Left lobe of liver (tissue), 2 donors: ENCODE data around the gene FMN1. TPM values are rescaled to one million over a fixed set of nuclear protein-coding genes. Genes with fewer than 3 reads are reported as not detected.
A peak's percentile ranks its signal among the peaks of the same experiment; 100 is the strongest.

ENCODE experiments used
- ATAC-seq: fragments of 200-7000 bp; cut with Tn5 transposase; one replicate; pipeline ENCODE4 v1.9.1; 2020; ENCODE audit warnings: mild to moderate bottlenecking, moderate library complexity
- DNase-seq: peaks from one replicate; pipeline ENCODE4 v3.0.0-alpha.2; 2020; ENCODE audit warnings: low spot score
- total RNA-seq: library from RNA; stranded (reverse); gene quantifications from one replicate; pipeline ENCODE4 v1.2.1, GENCODE V29; 2021
- donor health status: DM: no; HTN: no; CAD: no; lungs with moderate emphysema.
- donor health status: DM: no; HTN: yes; CAD: no.

The FMN1 gene
- total RNA-seq, 1 donor from 2014 or later, result 1.2 TPM

DNA sequence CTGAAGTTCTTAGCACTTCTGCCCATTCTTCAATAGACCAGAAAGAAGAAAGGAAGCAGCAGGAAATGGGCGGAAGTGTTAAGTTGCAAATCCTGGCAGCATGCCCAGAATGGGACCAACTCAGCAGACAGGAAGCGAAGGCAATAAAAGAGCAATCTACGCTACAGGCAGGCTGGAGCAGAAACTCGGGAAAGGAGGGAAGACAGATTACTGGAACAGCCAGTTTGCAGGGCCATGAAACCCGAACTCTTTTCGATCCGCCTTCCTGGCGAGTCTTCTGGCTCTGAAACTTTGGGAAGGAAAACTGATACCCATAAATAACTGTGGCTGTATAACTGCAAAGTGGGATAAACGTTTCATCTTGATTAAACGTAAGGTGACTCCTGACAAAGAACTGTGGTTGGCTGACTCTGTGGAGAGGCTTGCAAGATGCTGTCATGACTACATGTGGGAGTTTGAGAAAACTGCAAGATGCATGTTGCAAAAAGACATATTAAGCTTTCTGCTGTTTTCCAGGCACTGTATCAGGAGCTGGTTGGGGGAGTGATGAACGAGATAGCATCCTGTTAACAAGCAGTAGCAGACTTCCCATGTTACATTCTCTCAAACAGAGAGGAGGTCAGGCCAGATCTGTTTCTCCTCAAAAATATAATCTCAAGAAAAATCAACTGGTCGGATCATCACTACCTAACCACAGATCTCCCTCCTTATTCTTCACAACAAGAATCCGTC is 67.8 kb downstream of the FMN1 start:
- ATAC-seq, result peak; percentile 20
- no peak for DNase-seq

DNA sequence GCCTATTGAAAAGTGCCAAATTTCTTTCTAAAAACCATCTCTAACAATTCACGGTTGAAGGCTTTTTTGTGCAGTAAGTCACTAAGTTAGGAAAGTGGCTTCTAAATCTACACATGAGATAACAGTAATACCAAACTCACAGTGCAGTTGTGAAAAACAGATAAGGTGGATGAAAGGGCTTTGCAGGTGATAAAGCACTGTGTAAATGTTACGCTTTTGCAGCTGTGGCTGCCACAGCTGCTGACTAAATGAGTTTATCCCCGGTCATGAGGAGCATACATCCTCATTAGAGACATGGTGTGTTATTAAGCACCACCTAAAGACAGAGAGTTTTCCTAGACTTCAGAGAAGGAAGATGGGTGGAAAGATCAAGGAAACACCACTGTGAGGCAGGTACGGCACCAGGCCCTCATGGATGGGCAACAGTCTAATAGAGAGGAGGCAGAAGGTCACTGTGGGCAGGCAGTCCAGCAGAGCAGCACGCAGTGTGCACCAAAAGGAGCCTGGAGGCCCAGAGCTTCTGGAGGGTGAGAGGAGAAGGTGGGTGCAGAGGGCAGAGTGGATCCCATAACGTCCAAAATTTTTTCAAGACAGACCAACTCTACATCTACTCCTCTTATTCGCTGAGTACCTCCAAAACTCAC is 68.5 kb downstream of the FMN1 start:
- ATAC-seq (no peak), DNase-seq (no peak)

DNA sequence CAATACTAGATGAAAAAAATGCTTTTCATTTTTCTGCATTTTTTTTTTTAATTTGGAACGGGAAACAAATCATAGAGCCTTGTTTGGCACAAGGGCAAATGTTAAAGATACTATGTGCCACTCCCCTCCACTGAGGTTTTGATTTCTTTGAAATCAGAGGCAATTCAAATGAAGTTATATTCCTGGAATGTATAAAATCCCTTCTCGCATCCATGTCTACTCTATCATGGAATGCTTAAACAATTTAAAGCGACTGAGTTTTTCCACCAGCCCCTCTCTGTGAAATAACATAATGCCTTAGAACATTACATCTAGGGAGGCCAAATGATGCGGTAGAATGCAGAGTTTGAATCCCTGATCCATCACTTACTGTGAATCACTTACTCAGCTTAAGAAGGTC is 69.7 kb downstream of the FMN1 start:
- DNase-seq, result no peak
- ATAC-seq, result no peak

DNA sequence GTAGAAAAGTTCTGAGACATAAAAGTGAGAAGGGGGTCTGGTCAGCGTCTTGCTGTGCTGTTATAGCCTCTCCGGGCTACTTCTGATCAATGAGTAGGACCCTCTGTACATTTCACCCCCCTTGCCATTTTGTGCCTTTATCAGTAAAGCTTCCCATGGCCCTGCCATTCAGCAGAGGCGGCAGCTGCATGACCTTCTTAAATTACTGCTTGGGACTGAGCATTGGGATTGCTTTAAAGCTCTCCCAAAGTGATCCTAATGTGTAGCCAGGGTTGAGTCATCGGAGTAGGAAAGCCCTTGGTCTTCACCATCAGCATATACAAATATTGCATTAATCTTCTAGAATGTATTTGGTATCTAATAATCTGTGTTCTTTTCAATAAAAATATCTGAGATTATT is 70.2 kb downstream of the FMN1 start:
- ATAC-seq (no peak), DNase-seq (no peak)

DNA sequence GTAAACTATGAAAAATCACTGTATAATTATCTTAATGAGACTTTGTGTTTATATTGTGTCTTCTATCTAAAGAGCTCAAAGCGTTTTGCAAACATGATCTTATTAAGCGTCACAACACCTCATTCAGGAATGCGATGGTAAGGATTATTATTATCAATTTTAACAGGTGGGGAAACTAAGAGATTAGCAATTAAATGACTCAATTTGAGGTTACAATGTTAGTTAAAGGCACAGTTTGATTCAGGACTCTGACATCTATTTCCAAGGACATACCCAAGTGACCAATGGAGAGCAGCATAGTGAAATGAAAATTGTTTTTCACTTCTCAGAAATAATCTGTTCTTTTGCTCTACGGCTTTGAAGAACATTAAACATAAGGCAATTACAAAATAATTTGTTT is 74.6 kb downstream of the FMN1 start:
- DNase-seq (no peak), ATAC-seq (no peak)

DNA sequence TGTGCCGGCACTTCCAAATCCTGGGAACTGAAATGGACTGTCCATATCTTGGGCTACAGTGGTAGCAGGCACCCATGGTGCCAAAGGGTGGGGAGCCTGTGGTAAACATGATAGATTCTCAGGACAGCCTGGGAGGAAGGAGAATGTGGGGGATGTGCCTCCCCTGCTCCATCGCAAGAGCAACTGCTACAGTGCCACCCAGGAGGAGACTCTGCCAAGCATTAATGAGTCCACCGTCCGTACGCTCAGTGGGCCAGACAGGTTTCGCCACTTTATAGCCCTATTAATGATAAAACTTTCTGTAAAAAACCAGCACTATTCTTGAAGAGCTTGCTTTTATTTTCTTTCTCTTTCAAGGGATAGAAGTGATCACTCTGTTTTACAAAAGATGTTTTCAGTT is 75.2 kb downstream of the FMN1 start:
- no peak for DNase-seq
- ATAC-seq, result no peak

DNA sequence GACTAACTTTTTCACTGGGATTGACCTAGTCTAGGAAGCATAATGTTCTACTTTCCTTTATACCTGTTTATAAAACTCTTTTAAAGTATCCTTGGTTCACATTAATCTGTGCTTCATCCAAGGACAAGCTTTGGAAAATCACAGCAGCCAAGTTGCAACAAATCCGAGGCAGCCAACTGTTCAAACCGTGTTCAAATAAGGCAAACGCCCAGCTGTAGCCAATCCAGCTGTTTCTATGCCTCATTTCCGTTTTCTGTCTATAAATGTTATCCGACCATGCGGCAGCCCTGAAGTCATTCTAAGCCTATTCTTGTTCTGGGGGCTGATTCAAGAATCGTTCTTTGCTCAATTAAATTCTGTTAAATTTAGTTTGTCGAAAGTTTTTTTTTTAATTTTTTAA is 78.3 kb downstream of the FMN1 start:
- ATAC-seq (no peak), DNase-seq (no peak)

DNA sequence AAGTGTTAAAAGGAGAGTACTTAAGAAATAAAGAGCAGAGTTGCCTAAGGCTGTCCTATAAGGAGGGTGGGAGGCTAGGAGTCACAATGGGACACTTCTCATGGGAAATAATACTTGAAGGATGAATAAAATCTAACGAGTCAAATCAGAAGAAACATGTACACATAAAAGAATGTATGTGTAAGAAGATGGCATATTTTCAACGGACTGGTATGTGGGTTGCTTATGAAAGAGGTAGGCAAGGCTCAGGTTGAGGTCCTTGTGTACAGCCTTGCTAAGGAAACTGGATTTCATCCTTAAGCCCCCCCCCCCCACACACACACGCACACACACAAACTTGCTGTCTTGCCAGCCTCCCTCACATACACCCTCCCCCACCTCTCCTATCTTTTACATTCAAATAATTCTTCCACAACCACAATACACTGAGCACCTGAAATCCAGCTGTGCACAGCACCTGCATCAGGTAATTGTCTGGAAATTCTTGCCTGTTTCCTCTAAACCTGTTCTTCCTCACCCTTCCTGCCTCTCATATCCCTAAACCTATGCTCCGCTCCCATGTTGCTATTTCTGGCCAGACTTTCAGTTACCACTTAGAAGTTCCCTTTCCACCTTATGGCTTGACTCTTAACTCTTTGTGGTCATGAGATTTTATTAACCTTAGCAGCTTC is 79.2 kb downstream of the FMN1 start:
- no peak for ATAC-seq
- no peak for DNase-seq

DNA sequence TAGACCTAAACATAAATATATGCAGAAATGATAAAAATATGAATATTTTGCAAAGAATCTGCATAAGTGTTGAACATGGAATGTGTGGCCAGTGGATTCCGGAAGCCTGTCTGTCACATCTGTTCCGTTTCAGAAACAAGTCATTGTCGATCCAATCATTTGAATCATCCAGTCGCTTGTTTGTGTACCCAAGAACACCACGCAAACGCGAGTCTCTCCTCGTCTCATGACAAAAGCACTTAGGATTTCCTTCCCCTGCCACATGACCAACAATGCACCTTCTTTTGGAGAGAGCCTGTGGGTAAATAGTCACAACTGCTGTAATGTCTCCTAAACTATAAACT is 80.2 kb downstream of the FMN1 start:
- DNase-seq (no peak), ATAC-seq (no peak)

DNA sequence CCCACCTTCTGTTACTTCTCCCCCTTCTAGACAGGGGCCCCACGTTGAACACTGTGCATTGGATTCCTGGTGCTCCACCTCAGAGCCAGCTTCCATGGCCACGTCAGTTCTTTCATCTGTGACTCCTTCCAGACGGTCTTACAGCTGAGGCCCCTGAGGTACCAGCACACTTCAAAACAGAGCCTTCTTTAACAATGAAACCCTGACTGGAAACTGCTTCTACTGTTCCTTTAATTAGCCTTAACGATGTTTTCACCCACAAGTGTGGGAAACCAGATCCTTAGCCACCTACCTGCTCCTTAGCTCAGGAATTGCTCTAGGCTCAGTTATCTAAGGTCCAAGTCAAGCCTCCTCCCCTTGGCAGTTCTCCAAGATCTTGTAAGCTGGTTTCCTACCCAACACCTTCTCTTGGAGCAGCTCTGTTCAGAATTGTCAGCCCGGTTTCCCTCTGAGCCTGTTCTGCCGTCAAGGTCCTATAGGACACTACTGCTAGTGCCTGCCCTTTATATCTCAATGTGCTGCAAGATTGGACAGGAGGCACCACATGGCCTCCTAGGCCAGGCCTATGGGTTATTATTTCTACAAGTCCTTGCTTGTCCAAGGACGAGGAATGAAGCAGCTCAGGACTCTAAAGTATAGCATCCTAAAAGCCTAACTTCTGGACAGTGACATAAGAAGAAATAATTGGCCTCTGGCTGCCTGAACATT is 80.7 kb downstream of the FMN1 start:
- no peak for ATAC-seq
- no peak for DNase-seq

DNA sequence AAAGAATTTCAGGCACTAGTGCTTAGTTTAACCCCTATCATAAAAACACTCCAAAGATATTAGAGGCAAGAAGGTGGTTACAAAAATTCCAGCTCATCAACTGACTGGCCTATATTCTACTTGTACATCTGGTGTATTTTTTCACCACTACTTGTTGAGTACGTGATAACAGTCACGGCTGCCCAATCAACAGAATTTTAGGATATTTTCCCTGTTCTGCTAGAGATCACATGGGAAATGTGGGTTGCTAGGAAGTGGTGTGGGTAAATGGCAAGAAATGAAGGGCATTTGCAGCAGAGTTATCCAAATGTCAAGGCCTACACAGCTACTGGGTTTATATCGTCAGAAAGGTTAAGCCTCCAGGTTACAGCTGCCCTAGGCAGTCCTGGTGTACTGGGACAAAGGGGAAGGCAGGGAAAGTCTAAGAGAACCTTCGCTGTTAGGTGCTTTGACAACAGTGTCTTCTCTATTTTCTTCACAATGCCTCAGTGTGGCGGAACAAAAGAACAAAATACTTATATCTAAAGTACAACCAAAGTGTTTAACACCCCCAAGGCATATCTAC is 81.9 kb downstream of the FMN1 start:
- no peak for ATAC-seq
- DNase-seq, result no peak

DNA sequence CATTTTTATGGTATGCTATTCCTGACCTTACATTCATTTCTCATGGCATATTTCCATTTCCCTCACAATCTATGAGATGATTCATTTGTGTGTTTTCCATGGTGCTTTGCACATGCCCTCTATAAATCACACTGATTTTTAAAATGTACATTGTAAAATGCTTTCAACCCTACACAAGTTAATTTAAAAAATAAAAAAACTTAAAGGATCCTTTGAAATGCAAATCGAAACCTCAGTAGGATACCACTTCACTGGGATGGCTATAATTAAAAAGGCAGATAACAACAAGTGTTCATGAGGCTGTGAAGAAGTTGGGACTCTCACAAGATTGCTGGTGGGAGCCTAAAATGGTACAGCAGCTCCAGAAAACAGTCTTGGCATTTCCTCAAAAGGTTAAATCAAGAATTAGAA is 83.5 kb downstream of the FMN1 start:
- ATAC-seq, result no peak

DNA sequence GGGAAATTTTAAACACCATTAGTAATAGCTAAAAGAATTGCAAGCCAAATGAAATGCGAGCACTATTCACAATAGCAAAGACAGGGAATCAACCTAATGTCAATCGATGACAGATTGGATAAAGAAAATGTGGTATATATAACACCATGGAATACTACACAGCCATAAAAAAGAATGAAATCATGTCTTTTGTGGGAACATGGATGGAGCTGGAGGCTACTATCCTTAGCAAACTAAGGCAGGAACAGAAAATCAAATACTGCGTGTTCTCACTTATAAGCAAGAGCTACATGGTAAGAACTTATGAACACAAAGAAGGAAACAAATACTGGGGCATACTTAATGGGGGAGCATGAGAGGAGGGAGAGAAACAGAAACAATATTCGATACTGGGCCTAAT is 85.2 kb downstream of the FMN1 start:
- DNase-seq (no peak), ATAC-seq (no peak)

More for the DNA sequence above, 83.5 kb downstream of the FMN1 start:
- DNase-seq, result no peak

DNA sequence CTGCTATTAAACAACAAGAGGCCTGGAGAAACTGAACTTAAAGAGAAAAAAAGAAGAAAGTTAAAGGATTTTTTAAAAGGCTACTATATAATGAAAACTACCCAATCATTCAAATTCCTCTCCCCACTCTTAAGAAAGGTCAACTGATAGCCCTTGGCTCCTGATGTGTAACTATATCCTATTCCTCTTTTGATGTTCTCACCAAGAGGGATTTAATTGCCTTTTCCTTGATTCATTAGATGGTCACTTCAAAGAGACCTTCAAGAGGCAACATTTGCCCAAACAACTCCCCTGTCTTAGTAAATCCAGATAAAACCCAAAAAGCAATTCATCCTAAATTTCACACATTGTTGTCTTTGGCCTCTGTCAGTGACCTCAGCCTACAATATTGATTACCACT is 86.0 kb downstream of the FMN1 start:
- ATAC-seq, result no peak
- no peak for DNase-seq

DNA sequence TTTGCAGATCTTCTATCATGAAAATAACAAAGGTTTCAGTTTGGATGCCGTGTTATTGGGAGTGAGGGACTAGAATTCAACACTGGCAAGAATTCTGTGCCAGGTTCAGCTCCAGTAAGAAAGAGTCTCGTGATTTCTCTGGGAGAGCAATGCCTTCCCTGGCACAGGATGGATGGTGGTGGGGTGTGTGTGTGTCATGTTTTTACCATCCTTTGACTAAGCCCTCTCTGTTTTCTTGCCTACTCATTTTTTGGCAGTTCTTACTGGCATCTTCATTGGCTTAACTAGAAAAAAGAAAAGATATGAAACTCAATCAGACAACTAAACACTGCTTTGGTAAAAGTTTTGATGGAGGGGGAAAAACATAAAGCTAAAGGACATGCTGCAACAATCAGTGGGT is 86.6 kb downstream of the FMN1 start:
- no peak for ATAC-seq

DNA sequence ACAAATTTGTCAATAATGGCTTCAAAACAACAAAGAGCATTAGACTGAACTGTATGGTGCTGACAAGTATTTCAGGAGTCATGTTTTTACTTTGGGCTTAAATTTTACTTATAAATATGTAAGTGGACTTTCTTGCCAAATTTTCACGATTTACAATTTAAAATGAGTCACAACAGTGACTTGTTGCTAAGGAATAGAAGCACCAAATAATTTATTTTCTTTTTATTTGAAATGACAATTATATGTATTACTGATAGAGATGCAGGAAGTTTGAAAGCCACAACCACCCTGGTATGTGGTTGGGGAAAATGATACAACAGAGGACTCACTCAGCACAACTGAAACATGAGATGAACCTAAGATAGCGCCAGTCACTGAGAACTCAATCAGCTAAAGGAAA is 90.3 kb downstream of the FMN1 start:
- ATAC-seq (no peak), DNase-seq (no peak)

More for the DNA sequence above, 86.6 kb downstream of the FMN1 start:
- no peak for DNase-seq

DNA sequence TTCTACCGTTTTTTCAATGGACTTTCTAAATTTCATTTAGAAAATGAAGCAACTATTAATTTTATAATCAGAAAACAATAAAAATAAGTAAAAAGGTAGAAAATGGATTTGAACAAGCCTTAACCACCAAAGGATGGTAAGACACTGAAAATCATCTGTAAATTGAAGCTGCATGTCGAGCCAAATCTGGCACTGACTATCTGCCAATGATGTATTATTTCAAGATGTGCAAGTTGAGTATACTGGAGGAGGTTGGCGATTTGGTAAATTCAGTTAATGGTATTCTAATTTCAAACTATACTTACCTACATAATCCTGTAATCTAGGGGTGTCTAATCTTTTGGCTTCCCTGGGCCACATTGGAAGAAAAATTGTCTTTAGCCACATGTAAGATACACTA is 93.5 kb downstream of the FMN1 start:
- DNase-seq (no peak), ATAC-seq (no peak)

DNA sequence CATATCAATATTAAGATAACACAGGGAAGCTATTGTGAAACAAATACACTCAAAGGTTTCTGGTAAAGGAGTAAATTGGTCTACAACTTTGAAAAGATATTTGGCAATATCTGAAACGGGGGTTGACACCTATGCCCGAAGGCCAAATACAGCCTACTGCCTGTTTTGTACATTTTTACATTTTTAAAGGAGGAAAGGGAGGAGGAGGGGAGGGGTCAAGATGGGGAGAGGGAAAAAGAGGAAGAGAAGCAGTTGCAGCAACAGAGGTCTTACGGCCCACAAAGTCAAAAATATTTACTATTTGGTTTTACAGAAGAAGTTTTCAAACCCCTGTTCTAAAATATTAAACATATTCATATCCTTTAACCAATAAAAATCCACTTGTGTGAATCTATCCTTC is 94.2 kb downstream of the FMN1 start:
- ATAC-seq (no peak), DNase-seq (no peak)

DNA sequence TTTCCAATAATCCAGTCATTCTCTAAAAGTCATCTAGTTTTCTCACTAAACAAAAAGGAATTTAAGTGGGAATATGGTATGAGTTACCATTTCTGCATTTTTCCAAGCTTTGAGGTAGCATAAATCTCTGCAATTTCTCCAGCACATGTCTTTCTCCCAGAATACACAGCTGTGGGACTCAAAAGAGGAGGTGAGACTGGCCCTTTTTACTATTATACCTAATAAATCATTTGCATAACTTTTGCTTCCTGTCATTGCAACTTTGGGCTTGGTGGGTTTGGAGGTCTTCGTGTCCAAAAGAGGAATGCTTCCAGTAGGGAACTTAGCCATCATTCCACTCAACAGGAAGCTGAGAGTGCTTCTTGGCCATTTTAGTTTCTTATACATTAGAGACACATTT is 94.8 kb downstream of the FMN1 start:
- no peak for DNase-seq
- no peak for ATAC-seq

DNA sequence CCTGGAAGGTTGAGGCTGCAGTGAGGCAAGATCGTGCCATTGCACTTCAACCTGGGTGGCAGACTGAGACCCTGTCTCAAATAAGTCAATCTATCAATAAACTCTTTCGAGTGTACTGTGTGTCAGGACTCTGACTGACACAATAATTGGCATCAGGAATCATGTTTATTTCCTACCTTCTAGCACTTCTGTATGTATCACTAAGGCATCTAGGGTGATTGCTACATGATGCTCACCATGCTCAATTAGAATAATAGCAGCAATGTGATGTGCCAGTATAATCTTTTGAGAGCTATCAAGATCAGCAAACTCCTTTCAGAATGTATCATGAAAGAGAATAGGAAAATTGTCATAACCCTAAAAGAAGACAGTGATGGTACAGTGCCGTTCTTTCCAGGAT is 95.3 kb downstream of the FMN1 start:
- ATAC-seq (no peak), DNase-seq (no peak)
